ENCODE measurements around the gene IL10. TPM values are rescaled to one million over a fixed set of nuclear protein-coding genes. Genes with fewer than 3 reads are reported as not detected.

Gene IL10
- total RNA-seq, 1 donor from 2014 or later, result not detected

- H3K36me3 Mint-ChIP-seq (ENCODE audit: low read depth), result no peaks in the 10 kb centered on the region
- no peak overlapping the region for H3K27ac Mint-ChIP-seq (ENCODE audit: unreplicated experiment)
- peaks cover 6% of the 10 kb centered on the region for H3K27me3 Mint-ChIP-seq (ENCODE audit: low read depth)
- no peak for TF ChIP-seq CTCF (IDR thresholded peaks at IDR 0.05)
- peaks cover 4% of the 10 kb centered on the region for H3K4me1 Mint-ChIP-seq (ENCODE audit: low read depth)
- H3K9me3 Mint-ChIP-seq (ENCODE audit: low read depth), result no peaks in the 10 kb centered on the region
- no peak overlapping the region for H3K4me3 Mint-ChIP-seq (ENCODE audit: unreplicated experiment)
- DNase-seq (ENCODE audit: low spot score), result no peak
Measured at GRCh38 chr1:206786212-206786886, 14.1 kb upstream of the IL10 start.

- no peak overlapping the region for H3K4me3 Mint-ChIP-seq (ENCODE audit: unreplicated experiment)
- H3K27me3 Mint-ChIP-seq (ENCODE audit: low read depth), result peaks cover 6% of the 10 kb centered on the region
- H3K27ac Mint-ChIP-seq (ENCODE audit: unreplicated experiment), result no peak overlapping the region
- no peak for DNase-seq (ENCODE audit: low spot score)
- H3K9me3 Mint-ChIP-seq (ENCODE audit: low read depth), result no peaks in the 10 kb centered on the region
- H3K36me3 Mint-ChIP-seq (ENCODE audit: low read depth), result no peaks in the 10 kb centered on the region
- peaks cover 4% of the 10 kb centered on the region for H3K4me1 Mint-ChIP-seq (ENCODE audit: low read depth)
- no peak for TF ChIP-seq CTCF (IDR thresholded peaks at IDR 0.05)
Measured at GRCh38 chr1:206785182-206785765, 13.0 kb upstream of the IL10 start.

- Mint-ChIP-seq H3K36me3 (ENCODE audit: low read depth) (no peaks in the 10 kb centered on the region), H3K9me3 (ENCODE audit: low read depth) (no peaks in the 10 kb centered on the region), H3K4me1 (ENCODE audit: low read depth) (peaks cover 4% of the 10 kb centered on the region), H3K27me3 (ENCODE audit: low read depth) (peaks cover 6% of the 10 kb centered on the region), H3K4me3 (ENCODE audit: unreplicated experiment) (no peak overlapping the region), H3K27ac (ENCODE audit: unreplicated experiment) (no peak overlapping the region)
- no peak for TF ChIP-seq CTCF (IDR thresholded peaks at IDR 0.05)
- no peak for DNase-seq (ENCODE audit: low spot score)
Measured at GRCh38 chr1:206784471-206784903, 12.2 kb upstream of the IL10 start.

- Mint-ChIP-seq H3K9me3 (ENCODE audit: low read depth) (no peaks in the 10 kb centered on the region), H3K36me3 (ENCODE audit: low read depth) (no peaks in the 10 kb centered on the region)
Measured at GRCh38 chr1:206783506-206783905, 11.2 kb upstream of the IL10 start.

GRCh38 chr1:206782448-206782847, 10.2 kb upstream of the IL10 start:
- no peaks in the 10 kb centered on the region for H3K27me3 Mint-ChIP-seq (ENCODE audit: low read depth)
- H3K9me3 Mint-ChIP-seq (ENCODE audit: low read depth), result no peaks in the 10 kb centered on the region
- no peak overlapping the region for H3K27ac Mint-ChIP-seq (ENCODE audit: unreplicated experiment)
- no peak overlapping the region for H3K4me3 Mint-ChIP-seq (ENCODE audit: unreplicated experiment)
- DNase-seq (ENCODE audit: low spot score), result no peak
- H3K4me1 Mint-ChIP-seq (ENCODE audit: low read depth), result peaks cover 4% of the 10 kb centered on the region
- no peak for TF ChIP-seq CTCF (IDR thresholded peaks at IDR 0.05)
- no peaks in the 10 kb centered on the region for H3K36me3 Mint-ChIP-seq (ENCODE audit: low read depth)

More at GRCh38 chr1:206783506-206783905, 11.2 kb upstream of the IL10 start:
- no peak overlapping the region for H3K4me3 Mint-ChIP-seq (ENCODE audit: unreplicated experiment)
- peaks cover 6% of the 10 kb centered on the region for H3K27me3 Mint-ChIP-seq (ENCODE audit: low read depth)
- H3K4me1 Mint-ChIP-seq (ENCODE audit: low read depth), result peaks cover 4% of the 10 kb centered on the region
- TF ChIP-seq CTCF (IDR thresholded peaks at IDR 0.05), result no peak
- no peak for DNase-seq (ENCODE audit: low spot score)
- no peak overlapping the region for H3K27ac Mint-ChIP-seq (ENCODE audit: unreplicated experiment)

Measured in chondrocyte (in vitro differentiated cells).